Measurements from ENCODE around the gene NOL4L.

The NOL4L gene

GRCh38 chr20:32404017-32404416 lies 181.1 kb downstream of the NOL4L start:
- H3K27ac ChIP-seq (ENCODE audit: low read depth, low read length): no peak overlapping the region
- no peaks in the 10 kb centered on the region for H3K9me3 ChIP-seq (ENCODE audit: low read length)
- peaks cover 7% of the 10 kb centered on the region for H3K36me3 ChIP-seq (ENCODE audit: insufficient read depth, low read length)
- H3K9ac ChIP-seq (ENCODE audit: low read length): no peak overlapping the region
- H3K27me3 ChIP-seq (ENCODE audit: control insufficient read depth in 1 of 2, insufficient read depth in 2 of 2, low read length in 2 of 2): no peaks in the 10 kb centered on the region
- H3K4me3 ChIP-seq (ENCODE audit: low read depth in 1 of 2, low read length in 2 of 2): no peak overlapping the region
- peaks cover 5% of the 10 kb centered on the region for H3K4me1 ChIP-seq (ENCODE audit: insufficient read depth, low read length)

- H3K27ac ChIP-seq (ENCODE audit: low read depth, low read length): no peak overlapping the region
- no peak overlapping the region for H3K9ac ChIP-seq (ENCODE audit: low read length)
- H3K4me1 ChIP-seq (ENCODE audit: insufficient read depth, low read length): peaks cover 5% of the 10 kb centered on the region
- H3K36me3 ChIP-seq (ENCODE audit: insufficient read depth, low read length): peaks cover 7% of the 10 kb centered on the region
- no peaks in the 10 kb centered on the region for H3K27me3 ChIP-seq (ENCODE audit: control insufficient read depth in 1 of 2, insufficient read depth in 2 of 2, low read length in 2 of 2)
- H3K4me3 ChIP-seq (ENCODE audit: low read depth in 1 of 2, low read length in 2 of 2): no peak overlapping the region
- H3K9me3 ChIP-seq (ENCODE audit: low read length): no peaks in the 10 kb centered on the region
Observed at GRCh38 chr20:32400476-32400875, 184.7 kb downstream of the NOL4L start.

DNA sequence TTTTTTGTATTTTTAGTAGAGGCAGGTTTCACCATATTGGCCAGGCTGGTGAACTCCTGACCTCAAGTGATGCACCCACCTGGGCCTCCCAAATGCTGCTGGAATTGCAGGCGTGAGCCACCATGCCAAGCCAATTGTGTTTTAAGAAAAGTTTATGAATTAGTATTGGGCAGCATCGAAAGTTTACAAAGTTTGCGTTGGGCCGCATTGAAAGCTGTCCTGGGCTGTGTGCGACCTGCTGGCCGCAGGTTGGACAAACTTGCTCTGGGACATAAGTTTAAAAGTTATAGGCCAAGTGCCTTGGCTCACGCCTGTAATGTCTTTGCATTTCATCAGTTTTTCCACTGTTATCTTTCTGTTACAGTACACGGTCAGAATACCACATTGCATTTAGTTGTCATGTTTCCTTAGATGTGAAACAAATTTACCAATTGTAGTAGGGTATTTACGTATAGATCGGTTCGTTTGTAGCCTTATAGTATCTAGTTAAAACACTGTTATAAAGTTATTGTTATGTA lies 187.5 kb downstream of the NOL4L start:
- H3K27ac ChIP-seq (ENCODE audit: low read depth, low read length): no peak overlapping the region
- peaks cover 7% of the 10 kb centered on the region for H3K36me3 ChIP-seq (ENCODE audit: insufficient read depth, low read length)
- no peaks in the 10 kb centered on the region for H3K4me1 ChIP-seq (ENCODE audit: insufficient read depth, low read length)
- H3K4me3 ChIP-seq (ENCODE audit: low read depth in 1 of 2, low read length in 2 of 2): no peak overlapping the region
- no peaks in the 10 kb centered on the region for H3K27me3 ChIP-seq (ENCODE audit: control insufficient read depth in 1 of 2, insufficient read depth in 2 of 2, low read length in 2 of 2)
- no peak overlapping the region for H3K9ac ChIP-seq (ENCODE audit: low read length)
- no peaks in the 10 kb centered on the region for H3K9me3 ChIP-seq (ENCODE audit: low read length)

DNA sequence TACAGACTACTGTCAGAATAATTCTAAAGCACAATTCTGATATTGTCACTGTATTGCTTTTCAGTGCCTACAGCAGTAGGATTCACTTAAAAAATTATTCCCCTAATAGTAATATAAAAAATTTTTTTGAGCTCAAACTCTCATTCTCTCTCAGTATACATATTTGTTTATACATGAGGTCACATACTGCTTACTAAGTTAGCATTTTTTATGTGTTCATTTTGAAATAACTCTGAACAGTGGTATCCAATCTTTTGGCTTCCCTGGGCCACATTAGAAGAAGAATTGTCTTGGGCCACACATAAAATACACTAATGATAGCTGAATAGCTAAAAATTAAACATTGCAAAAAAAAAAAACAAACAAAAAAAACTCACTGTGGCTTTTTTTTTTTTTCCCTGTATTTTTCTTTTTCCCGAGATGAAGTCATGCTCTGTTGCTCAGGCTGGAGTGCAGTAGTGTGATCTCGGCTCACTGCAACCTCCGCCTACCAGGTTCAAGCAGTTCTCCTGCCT lies 188.4 kb downstream of the NOL4L start:
- H3K4me1 ChIP-seq (ENCODE audit: insufficient read depth, low read length): no peaks in the 10 kb centered on the region
- H3K9me3 ChIP-seq (ENCODE audit: low read length): no peaks in the 10 kb centered on the region
- H3K9ac ChIP-seq (ENCODE audit: low read length): no peak overlapping the region
- no peak overlapping the region for H3K4me3 ChIP-seq (ENCODE audit: low read depth in 1 of 2, low read length in 2 of 2)
- H3K27me3 ChIP-seq (ENCODE audit: control insufficient read depth in 1 of 2, insufficient read depth in 2 of 2, low read length in 2 of 2): no peaks in the 10 kb centered on the region
- H3K27ac ChIP-seq (ENCODE audit: low read depth, low read length): no peak overlapping the region
- no peaks in the 10 kb centered on the region for H3K36me3 ChIP-seq (ENCODE audit: insufficient read depth, low read length)

DNA sequence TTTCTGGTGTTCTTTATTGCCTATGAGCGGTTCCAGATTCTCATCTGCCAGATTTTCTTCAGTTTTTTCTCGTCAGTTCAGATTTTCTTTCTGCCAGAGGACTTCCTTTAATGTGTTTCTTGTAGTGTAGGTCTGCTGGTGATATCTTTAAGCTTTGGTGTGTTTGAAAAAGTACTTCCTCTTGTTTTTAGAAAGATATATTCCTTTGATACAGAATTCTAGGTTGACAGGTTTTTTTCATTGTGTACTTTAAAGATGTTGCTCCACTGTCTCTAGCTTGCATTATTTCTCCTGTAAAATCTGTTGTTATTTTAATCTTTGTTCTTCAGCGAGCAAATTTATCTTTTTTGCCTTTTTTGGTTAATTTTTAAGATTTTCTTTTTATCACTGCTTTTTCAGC lies 190.1 kb downstream of the NOL4L start:
- Histone ChIP-seq H3K27me3 (ENCODE audit: control insufficient read depth in 1 of 2, insufficient read depth in 2 of 2, low read length in 2 of 2) (no peaks in the 10 kb centered on the region), H3K9me3 (ENCODE audit: low read length) (no peaks in the 10 kb centered on the region), H3K4me3 (ENCODE audit: low read depth in 1 of 2, low read length in 2 of 2) (no peak overlapping the region), H3K36me3 (ENCODE audit: insufficient read depth, low read length) (no peaks in the 10 kb centered on the region), H3K4me1 (ENCODE audit: insufficient read depth, low read length) (peaks cover 7% of the 10 kb centered on the region), H3K9ac (ENCODE audit: low read length) (no peak overlapping the region), H3K27ac (ENCODE audit: low read depth, low read length) (no peak overlapping the region)
